Measurements from ENCODE around the gene TSHZ2.
"Not testable (repeated sequence)": the region's sequence is repeated elsewhere in the genome, so short reads cannot be mapped to it uniquely, and the experiment has no call there.

TSHZ2 gene

DNA sequence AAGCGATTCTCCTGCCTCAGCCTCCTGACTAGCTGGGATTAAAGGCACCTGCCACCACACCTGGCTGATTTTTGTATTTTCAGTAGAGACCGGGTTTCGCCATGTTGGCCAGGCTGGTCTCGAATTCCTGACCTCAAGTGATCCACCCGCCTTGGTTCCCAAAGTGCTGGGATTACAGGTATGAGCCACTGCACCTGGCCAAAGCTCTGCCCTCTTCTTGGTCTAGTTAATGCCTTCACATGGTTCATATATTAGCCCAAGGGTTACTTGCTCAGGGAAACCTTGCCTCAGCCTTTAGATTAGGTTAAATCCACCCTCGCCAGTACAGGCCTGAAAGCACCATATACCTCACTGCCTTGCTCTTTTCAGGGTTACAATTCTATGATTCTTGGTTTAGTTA is 26.1 kb downstream of the TSHZ2 start:
- no peak for DNase-seq (ENCODE audit: low spot score)

DNA sequence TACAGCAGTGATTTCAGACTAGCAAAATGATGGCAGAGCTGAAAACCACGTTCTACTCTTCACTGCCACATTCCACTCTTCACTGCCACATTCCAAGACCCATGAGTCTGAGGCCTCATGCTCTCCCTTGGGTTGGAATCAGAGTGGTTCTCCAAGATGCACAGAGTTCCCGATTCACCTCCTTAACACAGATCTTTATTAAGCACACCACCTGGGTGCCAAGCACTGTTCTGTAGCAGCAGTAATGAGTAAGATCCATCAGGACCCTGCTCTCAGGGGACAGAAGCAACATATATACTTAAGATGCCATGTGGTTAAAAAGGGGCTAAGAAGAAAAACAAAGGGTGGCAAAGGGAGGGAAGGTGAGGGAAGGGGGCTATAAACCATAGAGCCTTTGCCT is 26.9 kb downstream of the TSHZ2 start:
- no peak for DNase-seq (ENCODE audit: low spot score)

DNA sequence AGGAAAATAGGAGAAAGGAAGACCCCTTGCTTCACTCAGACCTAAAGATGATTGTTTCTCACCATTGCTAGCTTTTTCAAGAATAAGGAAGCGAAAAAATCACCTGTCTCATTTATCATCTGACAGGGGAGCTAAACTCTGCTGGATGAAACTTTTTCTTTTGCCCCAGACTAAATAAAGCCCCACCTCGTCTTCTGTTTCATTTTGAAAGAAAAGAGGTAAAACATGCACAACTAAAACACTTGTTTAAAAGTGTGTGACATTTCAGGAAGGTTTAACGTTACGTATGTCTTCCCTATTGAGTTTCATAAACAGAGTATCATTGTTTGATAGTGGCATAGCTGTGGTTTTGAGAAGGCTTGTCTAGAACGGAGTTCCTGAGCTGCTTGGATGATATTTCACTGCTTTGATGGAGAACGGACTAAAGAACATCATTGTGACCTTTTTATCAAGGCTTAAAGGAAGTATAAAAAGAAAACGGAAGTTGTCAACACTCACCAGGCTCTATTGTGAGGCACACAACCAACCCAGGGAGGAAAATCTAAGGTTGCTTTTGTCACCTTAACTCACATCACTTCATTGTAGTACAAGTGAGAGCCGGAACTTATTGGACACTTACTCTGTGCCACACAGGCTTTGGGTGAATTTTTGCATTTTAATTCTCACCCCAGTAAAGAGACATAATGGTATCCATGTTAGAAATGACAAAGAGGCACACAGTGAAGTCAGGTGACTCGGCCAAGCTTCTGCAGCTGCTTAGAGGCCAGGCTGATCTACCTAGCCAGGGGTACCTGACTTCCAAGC is 29.5 kb downstream of the TSHZ2 start:
- no peak for DNase-seq (ENCODE audit: low spot score)

DNA sequence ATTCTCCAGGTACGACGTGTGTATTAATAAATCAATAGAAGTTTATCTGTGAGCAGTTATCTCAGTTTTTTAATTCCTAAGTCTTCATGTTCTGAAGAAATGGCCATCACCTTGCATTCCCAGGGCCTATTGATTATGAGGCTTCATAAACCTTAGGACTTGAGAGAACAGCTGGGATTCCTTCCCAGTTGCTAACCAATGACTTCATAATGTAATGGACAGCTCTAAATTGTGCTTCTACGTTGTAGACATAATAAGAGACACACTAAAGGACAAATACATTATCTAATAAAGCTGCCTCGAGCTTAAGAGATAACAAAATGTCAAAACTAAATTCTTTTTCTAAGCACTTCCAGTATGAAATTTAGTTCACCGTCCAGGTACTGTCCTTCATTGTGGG is 30.6 kb downstream of the TSHZ2 start:
- DNase-seq (ENCODE audit: low spot score), result no peak

DNA sequence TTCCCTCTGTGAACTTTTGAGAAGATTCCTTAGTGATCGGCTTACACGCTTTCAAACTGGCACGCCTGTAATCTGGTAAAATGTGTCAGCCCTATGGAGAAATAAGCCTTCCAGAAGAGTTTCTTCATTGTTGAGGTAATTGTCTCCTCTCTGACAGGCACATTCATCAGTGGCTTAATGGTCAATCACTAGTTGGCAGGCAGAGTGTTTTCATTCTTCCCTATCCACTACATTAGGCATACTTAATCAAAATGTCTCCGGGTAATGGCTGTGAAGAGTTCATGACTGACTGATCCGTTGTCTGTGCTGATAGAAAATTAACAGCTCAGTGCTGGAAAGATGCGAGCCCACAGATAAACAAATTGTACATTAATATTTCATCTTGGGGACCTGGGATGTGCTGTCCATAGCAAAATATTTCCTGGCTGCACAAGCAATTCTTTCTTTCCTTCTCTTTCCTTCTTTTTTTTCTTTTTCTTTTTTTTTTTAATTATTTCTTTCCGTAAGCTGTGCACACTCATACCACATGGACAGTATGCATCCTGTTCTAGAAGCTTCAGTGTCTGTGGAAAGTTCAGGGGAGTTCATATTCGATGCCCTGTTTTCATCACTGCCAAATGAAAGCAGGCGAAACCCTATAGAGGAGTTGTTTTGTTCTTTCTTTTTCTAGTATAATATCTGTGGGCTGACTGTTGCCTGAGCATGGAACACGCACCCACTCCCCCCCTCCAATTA is 31.4 kb downstream of the TSHZ2 start:
- no peak for DNase-seq (ENCODE audit: low spot score)

DNA sequence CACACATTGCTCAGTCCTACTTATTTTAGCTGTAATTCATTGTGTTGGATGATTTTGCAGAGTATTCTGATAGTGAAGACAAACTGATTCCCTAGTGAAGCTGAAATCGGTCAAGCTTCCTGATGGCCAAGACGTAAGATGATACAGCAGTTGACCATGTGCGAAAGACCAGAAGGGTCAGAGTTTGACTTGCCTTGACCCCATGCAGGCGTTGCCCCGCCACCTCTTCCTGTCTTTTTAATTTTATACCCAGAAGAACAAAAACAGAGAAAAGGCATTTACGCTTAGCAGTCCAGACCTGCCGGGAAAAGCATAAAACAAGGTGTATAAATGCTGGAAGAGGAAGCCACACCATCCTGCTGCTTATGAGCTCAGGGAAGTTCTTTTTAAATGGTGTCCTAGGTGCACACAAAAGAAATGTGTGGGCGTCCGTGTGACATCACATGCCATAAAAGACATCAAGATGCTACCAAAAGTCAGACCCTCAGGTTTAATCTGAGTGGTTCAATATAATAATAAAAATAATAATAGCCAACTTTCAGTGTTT is 32.2 kb downstream of the TSHZ2 start:
- no peak for DNase-seq (ENCODE audit: low spot score)

DNA sequence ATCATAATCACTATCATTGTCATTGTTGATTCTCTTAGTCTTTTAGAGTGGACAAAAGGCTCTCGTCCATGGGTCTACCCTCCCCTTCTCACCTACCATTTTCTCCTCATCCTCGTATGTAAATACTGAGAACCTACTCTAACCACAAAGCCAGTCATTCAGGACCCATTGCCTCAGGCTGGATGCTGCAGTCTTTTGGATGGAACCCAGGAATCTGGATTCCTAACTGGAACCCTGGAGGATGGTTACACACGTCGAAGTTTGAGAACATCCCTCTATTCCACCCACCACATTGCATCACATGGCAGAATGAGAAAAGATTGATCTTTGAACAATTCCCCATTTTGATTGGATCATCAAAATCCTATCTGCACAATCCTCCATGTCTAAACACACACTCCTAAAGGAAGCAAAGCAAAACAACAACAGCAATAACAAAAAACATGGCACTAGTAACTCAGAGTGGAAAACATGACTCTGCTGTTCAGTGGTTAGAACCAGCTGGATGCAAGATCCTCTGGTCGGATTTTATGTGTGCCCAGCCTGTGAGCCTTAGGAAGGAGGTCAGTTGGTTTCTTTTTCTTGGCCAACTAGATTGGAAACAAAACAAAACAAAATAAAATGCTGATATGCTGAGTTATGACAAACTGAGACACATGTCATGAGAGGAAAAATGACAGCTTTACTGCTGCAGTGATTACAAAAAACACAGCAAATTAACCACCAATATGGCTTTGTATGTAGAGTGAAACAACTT is 38.0 kb downstream of the TSHZ2 start:
- no peak for DNase-seq (ENCODE audit: low spot score)

DNA sequence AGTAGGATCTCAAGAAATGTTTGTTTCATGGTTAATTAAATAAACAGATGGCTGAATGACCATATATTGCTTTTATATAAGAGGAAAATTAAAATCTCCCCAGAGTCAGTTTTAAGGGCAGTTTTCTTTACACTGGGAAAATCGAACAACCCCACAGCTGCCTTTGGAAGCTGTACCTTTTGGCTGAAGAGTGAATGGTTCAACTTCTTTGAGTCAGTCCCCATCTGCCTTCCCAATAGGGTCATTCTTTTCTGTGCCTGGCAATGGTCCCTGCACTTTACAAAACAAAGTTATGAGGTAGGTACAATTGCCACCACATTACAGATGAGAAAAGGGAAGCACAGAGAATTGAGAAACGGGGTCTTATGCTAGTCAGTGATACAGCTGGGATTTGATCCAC is 39.5 kb downstream of the TSHZ2 start:
- DNase-seq (ENCODE audit: low spot score), result no peak

DNA sequence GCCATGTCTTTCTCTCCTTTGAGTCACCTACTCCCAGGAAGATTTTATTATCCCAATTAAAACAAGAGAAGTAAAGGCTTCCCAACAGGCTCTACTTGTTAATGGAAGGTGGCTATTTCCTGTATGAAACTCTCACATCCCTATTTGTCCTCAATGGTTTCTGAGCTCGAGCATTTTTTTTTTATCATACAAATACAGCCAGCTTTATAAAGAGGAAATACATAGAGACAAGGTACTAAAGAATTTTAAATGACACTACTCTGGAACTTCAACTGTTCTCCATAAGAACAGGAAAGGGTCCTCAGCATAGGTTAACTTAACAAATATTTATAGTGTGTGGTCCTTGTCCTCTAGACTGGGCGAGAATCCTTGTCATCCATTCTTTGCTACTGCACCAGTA is 41.0 kb downstream of the TSHZ2 start:
- no peak for DNase-seq (ENCODE audit: low spot score)

DNA sequence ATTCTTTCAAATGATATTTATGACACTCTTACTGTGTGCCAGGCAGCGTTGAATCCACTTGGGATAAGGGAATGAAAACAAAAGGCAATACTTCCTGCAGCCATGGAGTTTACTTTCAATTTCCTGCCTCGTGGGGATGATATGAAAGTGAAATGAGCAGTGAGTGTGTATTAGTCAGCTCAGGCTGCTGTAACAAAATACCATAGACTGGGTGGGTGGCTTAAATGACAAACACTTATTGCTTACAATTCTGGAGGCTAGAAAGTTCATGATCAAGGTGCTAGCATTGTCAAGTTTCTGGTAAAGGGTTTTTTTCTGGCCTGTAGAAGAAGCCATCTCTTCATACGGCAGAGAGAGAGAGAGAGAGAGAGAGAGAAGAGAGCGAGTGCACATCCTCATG is 41.7 kb downstream of the TSHZ2 start:
- DNase-seq (ENCODE audit: low spot score), result no peak

DNA sequence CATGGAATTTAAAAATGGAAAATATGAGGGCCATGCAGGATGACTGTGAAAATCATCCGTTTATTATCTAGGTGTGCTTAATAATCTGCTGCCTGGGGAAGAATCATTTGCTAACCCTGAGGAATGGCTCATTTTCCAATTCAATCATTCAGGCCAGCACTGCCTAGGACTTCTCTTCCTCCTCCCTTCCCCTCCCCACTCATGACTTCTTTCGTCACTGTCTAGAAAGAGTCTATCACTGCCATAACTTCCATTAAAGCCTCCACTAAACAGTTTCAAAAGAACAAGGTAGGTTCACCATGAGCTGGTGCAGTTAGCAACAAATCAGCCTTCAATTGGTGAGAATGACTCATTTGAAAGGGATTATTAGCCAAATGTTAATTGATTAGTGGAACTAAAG is 43.9 kb downstream of the TSHZ2 start:
- no peak for DNase-seq (ENCODE audit: low spot score)

DNA sequence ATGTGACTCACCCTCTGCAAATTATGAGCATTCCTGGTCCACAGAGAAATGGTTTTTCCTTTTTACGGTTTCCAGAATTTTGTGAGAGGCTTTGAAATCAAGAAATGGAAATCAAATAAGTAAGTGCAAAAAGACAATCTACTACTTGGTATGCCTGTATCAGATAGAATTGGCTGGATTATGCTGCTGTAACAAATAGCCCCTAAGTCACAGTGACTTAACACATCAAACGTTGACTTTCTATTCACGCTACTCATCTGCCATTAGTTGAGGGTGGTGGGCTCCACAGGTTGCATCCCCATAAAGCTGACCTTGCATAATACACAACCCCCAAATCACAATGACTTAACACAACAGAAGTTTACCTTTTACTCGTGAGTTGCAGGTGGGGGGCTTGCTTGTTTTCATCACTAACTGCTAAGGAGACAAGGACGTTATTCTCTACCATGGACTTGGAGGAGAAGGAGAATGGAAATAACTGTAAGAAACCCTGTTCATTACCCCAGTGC is 44.4 kb downstream of the TSHZ2 start:
- DNase-seq (ENCODE audit: low spot score), result no peak

DNA sequence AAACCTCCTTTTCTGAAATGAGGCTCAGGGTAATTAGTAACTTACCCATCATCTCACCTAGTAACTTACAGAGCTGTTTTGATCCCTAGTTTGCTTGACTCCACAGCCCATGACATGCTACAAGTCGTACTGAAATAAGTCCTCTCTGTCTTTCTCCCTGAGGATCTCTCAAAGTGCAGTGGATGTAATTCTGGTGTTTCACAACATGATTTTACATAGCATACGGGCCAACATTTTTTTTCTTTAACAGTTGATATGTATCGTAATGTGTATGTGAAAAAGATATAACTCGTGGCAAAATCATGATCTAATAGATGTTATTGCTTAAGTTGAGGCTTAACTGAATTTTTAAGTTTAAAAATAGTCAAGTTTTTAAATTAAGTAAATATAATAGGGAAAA is 45.0 kb downstream of the TSHZ2 start:
- no peak for DNase-seq (ENCODE audit: low spot score)

DNA sequence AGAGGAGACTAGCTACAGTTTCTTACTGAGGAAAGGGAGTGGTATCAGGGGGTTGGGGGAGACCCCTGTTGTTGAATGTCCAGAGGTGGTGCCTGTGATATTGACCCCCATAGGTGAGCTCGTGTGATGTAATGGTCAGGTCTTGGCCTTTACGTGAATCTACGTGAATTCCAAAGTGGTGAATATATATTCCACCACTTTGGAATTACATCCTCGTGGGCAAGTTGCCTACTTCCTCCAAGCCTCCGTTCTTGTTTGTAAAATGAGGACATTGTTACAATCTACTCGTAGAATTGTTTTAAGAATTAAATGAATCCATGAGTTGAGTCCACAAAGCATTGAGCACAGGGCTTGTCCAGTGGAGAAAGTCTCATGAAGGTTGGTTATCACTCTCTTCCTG is 47.3 kb downstream of the TSHZ2 start:
- no peak for DNase-seq (ENCODE audit: low spot score)

DNA sequence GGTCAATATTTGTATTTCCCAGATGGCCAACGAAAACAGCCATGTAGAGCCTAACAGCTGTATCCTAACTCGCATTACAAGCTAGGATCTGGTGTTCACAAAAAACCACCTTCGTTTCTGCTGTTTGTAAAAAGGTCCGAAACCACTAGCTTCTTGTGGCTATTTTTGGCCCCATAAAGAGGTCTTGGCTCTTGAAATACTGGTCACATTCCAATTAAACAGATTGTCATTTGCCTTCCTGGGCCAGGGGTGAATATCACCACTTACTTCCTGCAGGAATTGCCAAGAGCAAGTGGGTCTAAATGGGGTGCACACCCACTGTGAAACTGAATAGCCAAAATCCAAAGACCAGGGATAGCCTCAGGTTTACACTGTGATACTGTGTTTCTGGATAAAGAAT is 48.2 kb downstream of the TSHZ2 start:
- no peak for DNase-seq (ENCODE audit: low spot score)

DNA sequence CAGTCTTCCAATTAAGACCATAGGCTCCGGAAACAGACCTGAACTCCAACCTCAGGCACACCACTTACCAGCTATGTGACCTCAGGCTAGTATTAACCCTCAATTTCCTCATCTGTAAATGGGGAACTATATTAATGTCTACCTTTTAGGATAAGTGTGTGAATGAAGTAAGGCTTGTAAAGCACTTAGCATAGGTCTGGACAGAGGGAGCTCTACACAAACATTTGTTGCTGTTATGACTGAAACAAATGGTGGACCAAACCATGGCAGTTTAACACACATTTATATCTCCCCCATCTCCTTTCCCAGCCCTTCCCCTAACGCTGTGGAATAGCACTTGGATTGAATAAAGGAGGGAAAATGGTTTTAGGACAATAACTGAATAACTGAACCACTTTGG is 48.7 kb downstream of the TSHZ2 start:
- no peak for DNase-seq (ENCODE audit: low spot score)

DNA sequence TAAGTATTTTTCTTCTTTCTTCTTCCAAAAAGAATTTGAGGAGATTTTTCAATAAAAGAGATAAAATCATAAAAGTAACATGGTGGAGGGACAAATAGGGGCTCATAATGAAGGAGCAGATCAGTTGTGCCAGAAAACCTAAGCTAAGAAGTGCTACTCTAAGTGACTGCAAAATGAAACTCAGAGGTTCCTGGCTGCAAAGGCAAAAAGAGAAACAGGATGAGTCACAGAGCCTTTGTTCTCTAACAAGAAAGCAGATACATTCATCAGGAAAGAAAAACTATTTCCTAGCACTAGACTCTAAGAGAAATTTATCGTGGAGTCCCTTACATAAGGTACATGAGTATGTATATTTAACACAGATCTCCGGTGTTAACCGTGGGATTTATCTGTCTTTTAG is 49.8 kb downstream of the TSHZ2 start:
- DNase-seq (ENCODE audit: low spot score), result no peak

DNA sequence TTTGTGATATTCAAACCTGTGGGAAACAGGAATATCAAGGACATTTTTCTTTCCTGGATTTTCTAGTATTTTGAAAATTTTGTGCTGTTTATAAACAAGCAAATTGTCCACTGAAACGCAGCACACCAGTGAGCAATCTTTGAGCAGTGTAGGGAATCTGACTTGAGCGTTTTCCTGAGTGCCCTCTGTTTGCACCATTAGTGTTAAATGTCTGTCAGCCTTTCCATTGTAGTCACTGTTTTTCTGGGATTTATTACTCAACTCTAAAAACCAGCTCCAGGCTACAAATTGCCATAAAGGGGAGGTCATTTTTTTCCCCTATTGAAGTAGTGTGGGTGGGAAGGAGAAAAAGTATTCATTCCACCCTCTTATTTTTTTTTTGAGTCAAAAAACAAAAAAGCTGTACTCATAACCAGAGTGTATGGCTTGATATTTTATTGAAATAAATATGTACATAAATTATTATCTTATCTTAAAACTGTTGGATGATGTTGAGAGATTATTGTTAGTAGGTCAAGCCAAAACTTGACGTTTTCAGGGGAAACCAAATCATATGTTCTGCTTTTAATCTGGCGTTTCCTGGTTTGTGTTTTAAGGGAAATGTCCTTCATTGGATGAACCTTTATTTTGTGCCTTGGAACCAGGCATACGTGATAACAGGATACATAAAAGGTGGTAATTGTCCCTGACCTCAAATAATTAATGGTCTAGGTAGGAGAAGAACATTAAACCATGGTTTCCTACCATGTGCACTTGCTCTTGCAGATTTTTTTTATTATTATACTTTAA is 51.8 kb downstream of the TSHZ2 start:
- DNase-seq (ENCODE audit: low spot score), result no peak

DNA sequence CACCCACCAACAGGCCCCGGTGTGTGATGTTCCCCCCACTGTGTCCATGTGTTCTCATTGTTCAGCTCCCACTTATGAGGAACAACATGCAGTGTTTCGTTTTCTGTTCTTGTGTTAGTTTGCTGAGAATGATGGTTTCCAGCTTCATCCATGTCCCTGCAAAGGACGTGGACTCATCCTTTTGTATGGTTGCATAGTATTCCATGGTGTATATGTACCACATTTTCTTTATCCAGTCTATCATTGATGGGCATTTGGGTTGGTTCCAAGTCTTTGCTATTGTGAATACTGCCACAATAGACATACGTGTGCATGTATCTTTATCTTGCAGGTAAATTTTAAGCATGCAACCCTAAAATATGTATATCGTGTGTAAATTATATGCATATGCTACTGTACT is 52.5 kb downstream of the TSHZ2 start:
- DNase-seq (ENCODE audit: low spot score), result not testable (repeated sequence)

DNA sequence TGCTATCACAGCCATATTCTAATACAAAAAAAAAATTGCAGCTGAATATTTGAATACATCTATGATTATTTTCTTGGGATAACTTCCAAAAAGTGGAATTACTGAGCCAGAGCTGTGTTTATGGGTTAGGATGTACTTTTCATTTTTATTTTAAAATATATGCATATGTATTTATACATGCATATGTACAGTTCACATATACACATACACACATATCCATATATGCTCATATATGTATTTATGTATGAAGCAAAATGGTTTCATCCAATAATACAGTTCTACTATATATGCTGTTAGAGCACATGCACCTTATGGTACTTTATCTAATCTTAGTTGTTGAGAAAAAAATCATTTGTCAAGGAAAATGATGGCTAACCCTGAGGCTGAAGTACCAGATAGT is 54.9 kb downstream of the TSHZ2 start:
- DNase-seq (ENCODE audit: low spot score), result no peak

DNA sequence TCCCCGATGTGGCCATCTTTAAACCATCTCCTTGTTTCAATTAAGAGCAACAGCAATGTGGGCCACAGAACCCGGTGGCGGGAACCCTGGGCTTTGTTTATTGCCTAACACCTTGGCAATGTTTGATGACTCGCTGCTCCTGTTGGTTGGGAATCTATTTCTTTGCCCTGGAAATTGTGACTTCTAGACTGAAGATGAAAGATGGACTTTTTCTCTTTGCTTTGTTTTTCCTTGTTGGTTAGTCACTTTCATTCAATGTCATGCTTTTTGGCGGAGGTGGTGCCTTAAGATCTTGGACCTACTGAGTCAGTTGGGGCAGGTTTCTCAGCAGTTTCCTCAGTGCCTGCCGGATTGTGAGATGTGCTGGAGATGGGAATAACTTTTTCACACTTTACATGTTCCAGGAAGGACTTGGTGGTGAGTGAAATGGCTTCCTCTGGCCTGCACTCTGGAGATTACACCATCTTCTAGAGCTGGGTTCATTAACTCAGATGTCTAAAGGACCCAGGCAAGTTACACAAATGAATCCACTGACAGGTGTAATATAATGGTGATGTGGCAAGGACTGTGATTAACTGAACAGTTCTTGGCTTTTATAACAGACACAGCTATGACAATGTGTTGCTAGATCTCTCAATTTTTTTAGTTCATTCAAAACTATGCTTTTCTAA is 56.3 kb downstream of the TSHZ2 start:
- no peak for DNase-seq (ENCODE audit: low spot score)
